Activated CD4-positive, alpha-beta T cell treated with anti-CD3 and anti-CD28 coated beads for 4 hours (primary cell): ENCODE measurements around the gene GPR55.

ENCODE experiments used
- DNase-seq, 2 donors: peaks; one replicate each; pipeline ENCODE4 v3.0.0-alpha.2; 2020

GPR55 gene

DNA sequence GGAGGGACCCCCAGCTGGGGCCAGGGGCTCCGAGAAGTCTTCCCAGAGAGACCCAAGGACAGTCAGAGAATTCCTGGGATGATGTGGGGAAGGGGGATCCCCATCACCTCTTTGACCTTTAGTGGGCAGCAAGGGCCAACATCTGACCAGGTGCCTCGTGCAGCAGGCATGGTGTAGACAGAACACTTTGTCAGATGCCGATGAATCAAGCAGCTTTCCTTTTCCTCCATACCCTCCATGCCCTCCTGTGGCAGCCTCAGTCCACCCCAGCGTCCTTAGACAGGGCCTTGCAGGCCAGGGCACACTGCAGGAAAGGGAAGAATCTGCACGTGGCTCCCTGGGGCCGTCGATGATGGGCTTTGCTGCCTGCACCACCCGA, 26.3 kb downstream of the GPR55 start:
- no peak for DNase-seq

DNA sequence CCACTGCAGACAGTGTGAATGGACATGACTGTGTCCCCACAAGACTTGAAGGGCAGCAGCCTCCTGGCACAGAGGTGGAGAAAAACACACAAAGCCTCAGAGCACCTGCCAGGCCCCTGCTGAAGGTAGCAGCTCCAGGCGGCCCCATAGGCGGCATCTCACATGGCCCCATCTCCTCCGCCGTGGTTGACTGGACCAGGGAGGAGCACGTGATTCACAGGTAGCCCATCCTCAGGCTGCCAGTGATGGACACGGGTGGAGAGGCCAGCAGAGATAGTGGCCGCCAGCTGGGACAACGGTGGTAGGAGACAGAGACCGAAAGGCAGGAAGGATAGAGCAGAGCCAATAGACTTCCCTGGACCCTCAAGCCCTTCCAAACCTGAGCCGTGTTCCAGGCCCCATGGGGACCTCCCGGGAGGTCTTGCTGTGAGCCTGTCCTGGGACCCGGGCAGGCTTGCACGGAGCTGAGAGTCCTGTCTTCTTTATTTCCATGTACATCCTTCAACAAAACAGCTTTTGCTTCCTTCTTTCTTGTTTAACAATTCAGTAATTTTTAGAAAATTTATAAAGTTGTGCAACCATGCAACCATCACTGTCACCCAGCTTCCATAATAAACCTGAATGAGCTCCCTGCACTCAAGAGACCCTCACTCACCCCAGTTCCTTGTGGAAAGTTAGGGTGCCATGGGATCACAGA, 26.9 kb downstream of the GPR55 start:
- DNase-seq = no peak

DNA sequence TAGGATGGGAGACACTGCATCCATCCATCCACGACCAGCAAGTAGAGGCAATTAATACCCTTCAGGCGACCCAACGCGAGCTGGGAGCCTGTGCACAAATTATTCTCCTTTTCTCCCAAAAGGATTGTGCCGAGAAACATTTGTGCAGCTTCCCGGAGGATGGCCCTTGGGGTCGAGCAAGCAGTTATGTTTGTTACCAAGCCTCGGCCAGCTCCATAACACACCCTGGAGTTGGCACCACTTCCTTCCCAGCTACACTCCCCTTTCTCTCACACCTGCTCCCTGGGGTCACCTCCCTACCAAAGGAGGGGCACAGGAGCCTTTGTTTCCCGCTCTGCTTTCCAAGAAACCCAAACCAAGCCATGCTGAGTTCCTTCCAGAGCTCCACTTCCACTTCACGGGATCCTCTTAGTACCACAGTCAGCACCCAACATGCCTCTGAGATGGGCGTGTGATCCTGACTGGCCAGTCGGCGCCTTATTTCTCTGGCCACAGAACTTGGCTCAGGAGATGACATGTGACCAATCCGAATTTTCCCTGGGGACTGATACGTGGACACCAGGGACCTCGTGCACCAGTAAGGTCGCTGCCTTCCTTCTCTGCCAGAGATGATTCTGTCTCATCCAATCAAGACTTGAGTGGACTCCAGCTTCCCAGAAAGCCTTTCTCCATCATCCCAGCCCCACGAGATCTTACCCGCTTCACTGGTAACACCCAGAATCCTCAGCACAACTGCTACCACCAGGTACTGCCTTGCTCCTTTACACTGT, 28.5 kb downstream of the GPR55 start:
- DNase-seq = no peak

DNA sequence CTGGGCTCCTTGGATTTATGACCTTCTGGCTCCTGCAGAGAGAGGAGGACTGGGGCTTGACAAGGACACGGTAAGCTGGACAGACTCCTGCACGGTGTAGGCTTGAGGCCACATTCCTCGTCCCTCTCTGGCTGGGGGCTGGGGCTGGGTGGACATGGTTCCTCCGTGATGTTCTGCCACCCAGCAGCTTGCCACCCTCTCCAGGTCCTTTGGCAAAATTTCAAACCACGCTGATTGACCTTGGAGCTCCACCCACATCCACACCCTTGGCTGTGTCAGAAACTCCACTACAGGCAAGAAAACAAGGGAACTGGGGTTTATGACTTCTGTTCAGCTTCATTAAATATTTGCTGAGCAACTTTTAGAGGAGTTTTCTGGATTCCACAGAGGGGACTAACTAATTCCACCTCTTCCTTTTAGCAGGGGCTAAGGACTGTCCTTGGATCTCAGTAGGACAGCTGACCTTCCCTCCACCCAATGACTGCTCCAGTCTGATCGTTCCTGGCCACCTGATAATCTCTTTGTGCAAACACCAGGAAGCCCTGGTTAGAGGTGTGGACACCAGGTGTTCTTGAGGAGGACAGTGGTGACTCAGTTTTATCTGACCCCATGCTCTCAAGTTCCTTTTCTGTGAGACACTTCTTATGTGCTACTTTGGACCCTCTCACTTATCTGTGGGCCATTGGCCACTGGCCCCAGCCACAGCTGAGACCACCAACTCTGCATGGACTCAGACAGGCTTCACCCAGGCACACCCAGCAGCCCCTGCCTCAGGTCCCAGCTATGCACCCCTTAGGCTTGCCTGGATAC, 29.3 kb downstream of the GPR55 start:
- no peak for DNase-seq

GRCh38 chr2:230893841-230894781, 30.9 kb downstream of the GPR55 start:
- no peak for DNase-seq

DNA sequence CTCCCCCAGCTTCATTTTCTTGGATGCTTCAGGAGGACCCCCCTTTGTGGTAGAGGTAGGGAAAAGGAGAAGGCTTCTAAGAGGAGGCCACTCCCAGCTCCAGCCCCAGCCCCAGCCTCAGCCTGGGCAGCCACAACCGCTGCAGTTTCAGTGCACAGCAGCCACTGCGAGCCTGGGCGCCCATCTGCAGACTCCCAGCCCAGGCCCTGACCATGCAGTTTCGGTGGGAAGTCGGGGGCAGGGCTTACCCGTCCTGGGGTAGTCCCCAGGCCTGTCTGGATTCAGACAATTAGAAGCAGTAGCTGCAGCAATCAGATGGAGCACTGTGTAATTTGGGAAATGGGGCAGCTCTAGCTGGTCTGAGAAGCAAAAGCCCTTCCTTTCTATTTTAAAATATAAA, 31.7 kb downstream of the GPR55 start:
- DNase-seq = no peak

DNA sequence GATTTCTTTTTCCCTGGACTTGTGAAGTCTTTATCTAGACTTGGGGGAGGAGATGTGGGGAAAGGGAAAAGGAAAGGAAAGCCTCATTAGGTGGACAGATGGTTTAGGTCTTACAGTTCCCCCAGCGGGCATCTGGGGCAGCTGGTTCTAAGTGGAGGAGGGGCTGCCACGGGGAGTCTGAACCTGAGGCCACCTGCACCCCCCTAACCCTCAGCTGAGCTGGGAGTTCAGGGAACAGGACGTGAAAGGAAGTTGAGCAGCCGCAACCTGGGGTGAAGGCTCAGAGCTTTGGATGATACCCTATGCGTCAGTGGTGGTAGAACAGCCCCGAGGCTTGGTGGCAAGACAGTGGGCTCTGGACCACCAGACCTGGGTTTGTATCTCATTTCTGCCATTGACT, 33.5 kb downstream of the GPR55 start:
- no peak for DNase-seq

- DNase-seq = no peak
Observed at GRCh38 chr2:230891064-230891463, 34.0 kb downstream of the GPR55 start.

- no peak for DNase-seq
Observed at GRCh38 chr2:230890646-230891045, 34.4 kb downstream of the GPR55 start.

GRCh38 chr2:230889911-230890601, 35.0 kb downstream of the GPR55 start:
- DNase-seq = no peak

DNA sequence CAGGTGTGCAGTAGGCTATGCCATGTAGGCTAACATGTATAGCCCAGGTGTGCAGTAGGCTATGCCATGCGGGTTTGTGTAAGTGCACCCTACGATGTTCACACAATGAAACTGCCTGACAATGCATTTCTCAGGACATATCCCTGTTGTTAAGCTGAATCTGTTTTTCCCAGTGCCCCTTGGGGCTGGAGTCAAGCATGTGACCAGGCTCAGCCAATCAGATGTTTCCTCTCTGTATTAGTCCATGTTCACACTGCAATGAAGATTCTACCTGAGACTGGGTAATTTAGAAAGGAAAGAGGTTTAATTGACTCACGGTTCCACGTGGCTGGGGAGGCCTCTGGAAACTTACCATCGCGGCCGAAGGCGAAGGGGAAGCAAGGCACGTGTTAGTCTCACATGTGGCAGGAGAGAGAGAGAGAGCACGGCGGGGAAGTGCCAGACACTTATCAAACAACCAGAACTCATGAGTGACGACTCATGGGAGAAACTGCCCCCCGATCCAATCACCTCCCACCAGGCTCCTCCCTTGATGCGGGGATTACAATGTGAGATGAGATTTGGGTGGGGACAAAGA, 36.1 kb downstream of the GPR55 start:
- DNase-seq = no peak

GRCh38 chr2:230887342-230887741, 37.7 kb downstream of the GPR55 start:
- DNase-seq = no peak

GRCh38 chr2:230886671-230887071, 38.4 kb downstream of the GPR55 start:
- DNase-seq = no peak

GRCh38 chr2:230886206-230886605, 38.8 kb downstream of the GPR55 start:
- no peak for DNase-seq

GRCh38 chr2:230885463-230886130, 39.4 kb downstream of the GPR55 start:
- DNase-seq = no peak

- DNase-seq = no peak
Observed at GRCh38 chr2:230881840-230882239, 43.2 kb downstream of the GPR55 start.

DNA sequence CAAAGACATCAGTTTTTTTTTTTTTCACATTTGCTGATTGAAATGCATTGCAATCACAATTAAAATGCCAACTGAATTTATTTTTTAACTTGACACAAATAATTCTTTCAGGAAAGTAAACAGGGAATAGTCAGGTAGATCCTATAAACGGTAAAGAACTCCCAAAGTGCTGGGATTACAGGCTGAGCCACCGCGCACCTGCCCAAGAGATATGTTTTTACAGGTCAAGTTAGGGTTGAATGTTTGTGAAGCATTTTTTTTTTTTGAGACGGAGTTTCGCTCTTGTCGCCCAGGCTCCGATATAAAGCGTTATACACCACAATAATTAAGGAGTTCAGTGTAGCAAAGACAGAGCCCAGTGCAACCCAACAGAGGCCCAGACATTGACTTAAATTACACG, 45.2 kb downstream of the GPR55 start:
- DNase-seq = no peak

- no peak for DNase-seq
Observed at GRCh38 chr2:230879271-230879882, 45.7 kb downstream of the GPR55 start.

DNA sequence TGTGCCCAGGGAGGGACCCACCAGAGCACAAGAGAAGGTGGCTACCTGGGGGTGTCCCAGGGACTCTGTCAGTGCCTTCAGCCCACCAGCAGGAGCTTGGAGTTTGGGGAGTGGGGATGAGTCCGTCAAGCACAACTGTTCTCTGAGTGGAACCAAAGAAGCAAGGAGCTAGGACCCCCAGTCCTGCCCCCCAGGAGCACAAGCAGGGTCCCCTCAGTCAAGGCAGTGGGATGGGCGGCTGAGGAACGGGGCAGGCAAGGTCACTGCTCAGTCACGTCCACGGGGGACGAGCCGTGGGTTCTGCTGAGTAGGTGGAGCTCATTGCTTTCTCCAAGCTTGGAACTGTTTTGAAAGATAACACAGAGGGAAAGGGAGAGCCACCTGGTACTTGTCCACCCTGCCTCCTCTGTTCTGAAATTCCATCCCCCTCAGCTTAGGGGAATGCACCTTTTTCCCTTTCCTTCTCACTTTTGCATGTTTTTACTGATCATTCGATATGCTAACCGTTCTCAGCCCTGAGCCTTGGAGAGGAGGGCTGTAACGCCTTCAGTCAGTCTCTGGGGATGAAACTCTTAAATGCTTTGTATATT, 46.3 kb downstream of the GPR55 start:
- DNase-seq = no peak
